SK-N-SH (cell line): ENCODE results near the gene MYLK4.

Experiments
- NFIC ChIP-seq: IDR thresholded peaks from 2 replicates; pipeline ENCODE4 v1.4.0; 2012; ENCODE audit warnings: borderline replicate concordance
- POLR2AphosphoS5 ChIP-seq: IDR thresholded peaks from 2 replicates; pipeline ENCODE4 v1.6.1; 2012; ENCODE audit warnings: low read depth, low read length
- RCOR1 ChIP-seq: fragments of 150-350 bp; IDR thresholded peaks from 2 replicates; pipeline ENCODE4 v1.6.1; 2017; ENCODE audit warnings: antibody characterized with exemption, low read length
- RFX5 ChIP-seq: IDR thresholded peaks from 2 replicates; pipeline ENCODE4 v1.6.1; 2012; ENCODE audit warnings: mild to moderate bottlenecking, improper control_type of control experiment, low read length
- RXRA ChIP-seq: IDR thresholded peaks from 2 replicates; pipeline ENCODE4 v1.4.0; 2012; ENCODE audit warnings: low read depth, mild to moderate bottlenecking, borderline replicate concordance
- TAF1 ChIP-seq: IDR thresholded peaks from 2 replicates; pipeline ENCODE4 v1.6.1; 2012; ENCODE audit warnings: low read depth, mild to moderate bottlenecking, low read length, moderate library complexity, borderline replicate concordance
- YY1 ChIP-seq: IDR thresholded peaks from 2 replicates; pipeline ENCODE4 v1.4.0; 2012; ENCODE audit warnings: low read depth, mild to moderate bottlenecking
- TF ChIP-seq, protein P1 (sequence below): fragments of 200-600 bp; sonication (generic); IDR thresholded peaks from 2 replicates; pipeline ENCODE4 v1.6.1; 2017; ENCODE audit warnings: antibody characterized with exemption, mild to moderate bottlenecking, moderate library complexity
- TF ChIP-seq, protein P2 (sequence below): fragments of 150-350 bp; IDR thresholded peaks from 2 replicates; pipeline ENCODE4 v1.6.1; 2017; ENCODE audit warnings: antibody characterized with exemption, low read length, low read depth, borderline replicate concordance
- TF ChIP-seq, protein P3 (sequence below): IDR thresholded peaks from 2 replicates; pipeline ENCODE4 v1.4.0; 2012; ENCODE audit warnings: low read depth

DNA sequence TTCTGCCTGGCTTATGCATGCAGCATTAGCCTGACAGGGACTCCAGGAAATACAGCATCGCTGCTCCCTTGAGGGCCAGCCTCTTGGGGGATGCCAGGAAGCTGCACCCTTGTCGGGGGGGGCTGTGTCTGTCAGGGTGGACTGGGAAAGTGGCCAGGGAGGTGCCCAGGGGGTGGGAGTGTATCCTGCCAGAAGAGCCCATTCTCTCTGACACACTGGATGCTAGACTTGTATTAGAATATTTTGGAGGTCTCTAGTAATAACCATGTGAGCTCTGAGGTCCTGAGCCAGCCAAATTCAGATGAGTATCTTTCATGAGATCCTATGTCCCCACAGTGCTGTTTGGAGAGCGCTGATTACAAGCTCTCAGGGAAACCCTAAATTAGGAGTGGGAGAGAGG, 89.1 kb downstream of the MYLK4 start:
- TF ChIP-seq YY1 (no peak), TAF1 (no peak), RXRA (no peak), RCOR1 (no peak), NFIC (no peak), POLR2AphosphoS5 (no peak), RFX5 (no peak)
- TF ChIP-seq, protein P1, sequence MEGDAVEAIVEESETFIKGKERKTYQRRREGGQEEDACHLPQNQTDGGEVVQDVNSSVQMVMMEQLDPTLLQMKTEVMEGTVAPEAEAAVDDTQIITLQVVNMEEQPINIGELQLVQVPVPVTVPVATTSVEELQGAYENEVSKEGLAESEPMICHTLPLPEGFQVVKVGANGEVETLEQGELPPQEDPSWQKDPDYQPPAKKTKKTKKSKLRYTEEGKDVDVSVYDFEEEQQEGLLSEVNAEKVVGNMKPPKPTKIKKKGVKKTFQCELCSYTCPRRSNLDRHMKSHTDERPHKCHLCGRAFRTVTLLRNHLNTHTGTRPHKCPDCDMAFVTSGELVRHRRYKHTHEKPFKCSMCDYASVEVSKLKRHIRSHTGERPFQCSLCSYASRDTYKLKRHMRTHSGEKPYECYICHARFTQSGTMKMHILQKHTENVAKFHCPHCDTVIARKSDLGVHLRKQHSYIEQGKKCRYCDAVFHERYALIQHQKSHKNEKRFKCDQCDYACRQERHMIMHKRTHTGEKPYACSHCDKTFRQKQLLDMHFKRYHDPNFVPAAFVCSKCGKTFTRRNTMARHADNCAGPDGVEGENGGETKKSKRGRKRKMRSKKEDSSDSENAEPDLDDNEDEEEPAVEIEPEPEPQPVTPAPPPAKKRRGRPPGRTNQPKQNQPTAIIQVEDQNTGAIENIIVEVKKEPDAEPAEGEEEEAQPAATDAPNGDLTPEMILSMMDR, result no peak
- TF ChIP-seq, protein P2, sequence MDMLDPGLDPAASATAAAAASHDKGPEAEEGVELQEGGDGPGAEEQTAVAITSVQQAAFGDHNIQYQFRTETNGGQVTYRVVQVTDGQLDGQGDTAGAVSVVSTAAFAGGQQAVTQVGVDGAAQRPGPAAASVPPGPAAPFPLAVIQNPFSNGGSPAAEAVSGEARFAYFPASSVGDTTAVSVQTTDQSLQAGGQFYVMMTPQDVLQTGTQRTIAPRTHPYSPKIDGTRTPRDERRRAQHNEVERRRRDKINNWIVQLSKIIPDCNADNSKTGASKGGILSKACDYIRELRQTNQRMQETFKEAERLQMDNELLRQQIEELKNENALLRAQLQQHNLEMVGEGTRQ, result no peak
- TF ChIP-seq, protein P3, sequence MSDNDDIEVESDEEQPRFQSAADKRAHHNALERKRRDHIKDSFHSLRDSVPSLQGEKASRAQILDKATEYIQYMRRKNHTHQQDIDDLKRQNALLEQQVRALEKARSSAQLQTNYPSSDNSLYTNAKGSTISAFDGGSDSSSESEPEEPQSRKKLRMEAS, result no peak
